ENCODE results near the gene SNRPD2.

GRCh38 chr19:45653634-45654033 is 38.1 kb downstream of the SNRPD2 start:
- TF ChIP-seq CTCF (IDR thresholded peaks at IDR 0.05) (no peak), POLR2A (IDR thresholded peaks at IDR 0.05) (no peak)
